ENCODE measurements around the gene CTDSPL. TPM values are rescaled to one million over a fixed set of nuclear protein-coding genes. Genes with fewer than 3 reads are reported as not detected.
"Not testable (repeated sequence)": the region's sequence is repeated elsewhere in the genome, so short reads cannot be mapped to it uniquely, and the experiment has no call there.

CTDSPL gene
- total and polyA plus RNA-seq, 7 donors = 19.1 to 69.1 (median 46.3) TPM

- H3K36me3 ChIP-seq = peaks cover 0 to 27% (median 6%) of the 10 kb centered on the region in 4 donors
- WGBS, 2 donors = 21 to 76% methylated on average over 12 of the region's 12 CpGs
- intact Hi-C loops (cut with DNase I) = no loop called here
- H3K27me3 ChIP-seq = no peaks in the 10 kb centered on the region
- no peaks in the 10 kb centered on the region for H3K9me3 ChIP-seq
- H3K4me1 ChIP-seq = no peaks in the 10 kb centered on the region
- TF ChIP-seq CTCF (IDR thresholded peaks at IDR 0.05) (no peak), POLR2A (IDR thresholded peaks at IDR 0.05) (peak in 1 of 2 donors; percentile 64), POLR2AphosphoS5 (IDR thresholded peaks at IDR 0.05) (no peak)
- no peak overlapping the region for H3K4me3 ChIP-seq
- peak; percentile 46 for DNase-seq
- H3K27ac ChIP-seq = peak overlapping the region in 1 of 4 donors; percentile 0
Observed at GRCh38 chr3:37986479-37987314, 125.0 kb downstream of the CTDSPL start.

- Histone ChIP-seq H3K4me3 (no peak overlapping the region), H3K27me3 (no peaks in the 10 kb centered on the region), H3K4me1 (no peaks in the 10 kb centered on the region), H3K9me3 (no peaks in the 10 kb centered on the region), H3K27ac (no peak overlapping the region), H3K36me3 (peaks cover 0 to 21% (median 1%) of the 10 kb centered on the region in 4 donors)
- 16 to 65% methylated on average over 2 of the region's 2 CpGs for WGBS, 2 donors
- no peak for TF ChIP-seq POLR2AphosphoS5 (IDR thresholded peaks at IDR 0.05)
- no peak for TF ChIP-seq CTCF (IDR thresholded peaks at IDR 0.05)
- TF ChIP-seq POLR2A (IDR thresholded peaks at IDR 0.05) = no peak
- no peak for TF ChIP-seq EP300 (IDR thresholded peaks at IDR 0.05)
- intact Hi-C loops (cut with DNase I) = no loop called here
- peak; percentile 46 for DNase-seq
Observed at GRCh38 chr3:37987315-37987697, 125.6 kb downstream of the CTDSPL start.

- H3K36me3 ChIP-seq = peaks cover 0 to 16% (median 0%) of the 10 kb centered on the region in 4 donors
- WGBS, 2 donors = 31 to 71% methylated on average over 7 of the region's 7 CpGs
- no peaks in the 10 kb centered on the region for H3K9me3 ChIP-seq
- no peak overlapping the region for H3K4me3 ChIP-seq
- DNase-seq = peak; percentile 40
- no peak overlapping the region for H3K27ac ChIP-seq
- intact Hi-C loops (cut with DNase I) = no loop called here
- H3K4me1 ChIP-seq = no peaks in the 10 kb centered on the region
- no peak for TF ChIP-seq POLR2A (IDR thresholded peaks at IDR 0.05)
- TF ChIP-seq CTCF (IDR thresholded peaks at IDR 0.05) = no peak
- no peaks in the 10 kb centered on the region for H3K27me3 ChIP-seq
Observed at GRCh38 chr3:37987751-37988179, 126.1 kb downstream of the CTDSPL start.

GRCh38 chr3:37988376-37988775 is 126.7 kb downstream of the CTDSPL start:
- H3K27me3 ChIP-seq; H3K27ac ChIP-seq; H3K4me3 ChIP-seq; intact Hi-C loops (cut with DNase I); H3K4me1 ChIP-seq; H3K9me3 ChIP-seq: not testable (repeated sequence)
- peak; percentile 24 for DNase-seq
- H3K36me3 ChIP-seq = peaks cover 0 to 14% (median 0%) of the 10 kb centered on the region in 4 donors
- 62 to 85% methylated on average over 10 of the region's 10 CpGs for WGBS, 2 donors

GRCh38 chr3:37988931-37989525 is 127.3 kb downstream of the CTDSPL start:
- Histone ChIP-seq H3K4me1 (peaks cover 0 to 10% (median 8%) of the 10 kb centered on the region in 4 donors), H3K36me3 (peaks cover 0 to 13% (median 0%) of the 10 kb centered on the region in 4 donors), H3K4me3 (no peak overlapping the region), H3K9me3 (no peaks in the 10 kb centered on the region), H3K27ac (no peak overlapping the region), H3K27me3 (no peaks in the 10 kb centered on the region)
- WGBS, 2 donors = 81 to 87% methylated on average over 15 of the region's 15 CpGs
- TF ChIP-seq CTCF (IDR thresholded peaks at IDR 0.05) = no peak
- TF ChIP-seq POLR2A (IDR thresholded peaks at IDR 0.05) = no peak
- TF ChIP-seq POLR2AphosphoS5 (IDR thresholded peaks at IDR 0.05) = no peak
- no peak for TF ChIP-seq EP300 (IDR thresholded peaks at IDR 0.05)
- intact Hi-C loops (cut with DNase I) = no loop called here
- peak; percentile 53 for DNase-seq

Data from sigmoid colon (tissue), 7 donors.